H9 (cell line): ENCODE data around the gene RNF126. TPM values are rescaled to one million over a fixed set of nuclear protein-coding genes. Genes with fewer than 3 reads are reported as not detected.

Experiments
- DNase-seq: peaks from one replicate; pipeline ENCODE4 v3.0.0-alpha.2; 2017
- H2AFZ ChIP-seq: one replicate; pipeline ENCODE4 v1.6.1; 2013; ENCODE audit warnings: mild to moderate bottlenecking, low read length, control low read depth, moderate library complexity
- H2AK5ac ChIP-seq: 2 replicates; pipeline ENCODE4 v1.6.1; 2013; ENCODE audit warnings: low read length, control low read depth, mixed read lengths; ENCODE audit not compliant: insufficient read length
- H2BK120ac ChIP-seq: one replicate; pipeline ENCODE4 v1.6.1; 2013; ENCODE audit warnings: low read depth, mild to moderate bottlenecking, low read length, control low read depth, inconsistent platforms; ENCODE audit not compliant: poor library complexity, severe bottlenecking
- H2BK12ac ChIP-seq: 2 replicates; pipeline ENCODE4 v1.6.1; 2013; ENCODE audit warnings: low read length, control low read depth, mixed read lengths, low read depth; ENCODE audit not compliant: insufficient read length
- H2BK15ac ChIP-seq: 2 replicates; pipeline ENCODE4 v1.6.1; 2013; ENCODE audit warnings: low read depth, low read length, control low read depth
- H2BK20ac ChIP-seq: one replicate; pipeline ENCODE4 v1.6.1; 2013; ENCODE audit warnings: low read depth, mild to moderate bottlenecking, low read length, control low read depth, inconsistent platforms; ENCODE audit not compliant: poor library complexity, severe bottlenecking
- H2BK5ac ChIP-seq: 2 replicates; pipeline ENCODE4 v1.6.1; 2013; ENCODE audit warnings: low read length, control low read depth, mixed read lengths; ENCODE audit not compliant: insufficient read length
- H3K14ac ChIP-seq: 2 replicates; pipeline ENCODE4 v1.6.1; 2013; ENCODE audit warnings: low read length, control low read depth; ENCODE audit not compliant: insufficient read depth
- H3K18ac ChIP-seq: 2 replicates; pipeline ENCODE4 v1.6.1; 2013; ENCODE audit warnings: low read depth, mild to moderate bottlenecking, mixed read lengths, low read length, control low read depth; ENCODE audit not compliant: insufficient read length
- H3K23ac ChIP-seq: 2 replicates; pipeline ENCODE4 v1.6.1; 2013; ENCODE audit warnings: low read length, control low read depth, mixed read lengths, low read depth; ENCODE audit not compliant: insufficient read length
- H3K23me2 ChIP-seq: 2 replicates; pipeline ENCODE4 v1.6.1; 2013; ENCODE audit warnings: low read depth, mild to moderate bottlenecking, mixed read lengths, low read length, control low read depth; ENCODE audit not compliant: insufficient read length, poor library complexity, severe bottlenecking
- H3K27ac ChIP-seq: 2 replicates; pipeline ENCODE4 v1.5.1; 2013; ENCODE audit warnings: low read length, control low read depth, mixed read lengths, low read depth; ENCODE audit not compliant: insufficient read length
- H3K27me3 ChIP-seq: 2 replicates; pipeline ENCODE4 v1.6.1; 2013; ENCODE audit warnings: low read length, control low read depth, inconsistent platforms; ENCODE audit not compliant: insufficient read depth
- H3K4ac ChIP-seq: 2 replicates; pipeline ENCODE4 v1.6.1; 2013; ENCODE audit warnings: low read depth, mild to moderate bottlenecking, control low read depth, inconsistent platforms, low read length, moderate library complexity
- H3K4me1 ChIP-seq: 2 replicates; pipeline ENCODE4 v1.6.1; 2013; ENCODE audit warnings: low read length, control low read depth, inconsistent platforms; ENCODE audit not compliant: insufficient read depth
- H3K4me2 ChIP-seq: 2 replicates; pipeline ENCODE4 v1.6.1; 2013; ENCODE audit warnings: low read length, control low read depth, mixed read lengths; ENCODE audit not compliant: insufficient read length, insufficient read depth
- H3K56ac ChIP-seq: 2 replicates; pipeline ENCODE4 v1.6.1; 2013; ENCODE audit warnings: low read depth, mild to moderate bottlenecking, mixed read lengths, low read length, control low read depth; ENCODE audit not compliant: insufficient read length
- H3K79me1 ChIP-seq: 2 replicates; pipeline ENCODE4 v1.6.1; 2013; ENCODE audit warnings: low read depth, mild to moderate bottlenecking, moderate library complexity, low read length, control low read depth, inconsistent platforms; ENCODE audit not compliant: insufficient read depth, poor library complexity, severe bottlenecking
- H3K79me2 ChIP-seq: 2 replicates; pipeline ENCODE4 v1.6.1; 2013; ENCODE audit warnings: low read length, control low read depth, inconsistent platforms; ENCODE audit not compliant: insufficient read depth
- H3K9ac ChIP-seq: 2 replicates; pipeline ENCODE4 v1.6.1; 2013; ENCODE audit warnings: low read length, control low read depth, mixed read lengths; ENCODE audit not compliant: insufficient read length; ENCODE audit errors: extremely low read depth
- H3K9me3 ChIP-seq: one replicate; pipeline ENCODE4 v1.6.1; 2013; ENCODE audit warnings: low read depth, low read length, inconsistent platforms; ENCODE audit not compliant: control insufficient read depth
- H3T11ph ChIP-seq: one replicate; pipeline ENCODE4 v1.6.1; 2013; ENCODE audit warnings: mild to moderate bottlenecking, low read length, control low read depth, inconsistent platforms
- H4K20me1 ChIP-seq: one replicate; pipeline ENCODE4 v1.6.1; 2013; ENCODE audit not compliant: control insufficient read depth, insufficient read length, insufficient read depth
- H4K5ac ChIP-seq: 2 replicates; pipeline ENCODE4 v1.6.1; 2013; ENCODE audit warnings: low read depth, mild to moderate bottlenecking, mixed read lengths, low read length, control low read depth; ENCODE audit not compliant: insufficient read length
- H4K8ac ChIP-seq: replicated peaks from 2 replicates; pipeline ENCODE4 v1.6.1; 2013; ENCODE audit warnings: low read length, control low read depth, mixed read lengths, low read depth; ENCODE audit not compliant: insufficient read length
- H4K91ac ChIP-seq: 2 replicates; pipeline ENCODE4 v1.6.1; 2013; ENCODE audit warnings: low read depth, mild to moderate bottlenecking, moderate library complexity, mixed read lengths, low read length, control low read depth; ENCODE audit not compliant: insufficient read length
- H3K27ac Mint-ChIP-seq, 3 experiments: 2 replicates in 2 of 3; 3 replicates in 1 of 3; pipeline ENCODE4 v1.8.0; 2020 to 2021; ENCODE audit warnings: mixed read lengths in 3 of 3, mild to moderate bottlenecking in 1 of 3, moderate library complexity in 1 of 3
- H3K27me3 Mint-ChIP-seq: 2 replicates; pipeline ENCODE4 v1.8.0; 2021; ENCODE audit warnings: low read depth, mild to moderate bottlenecking, moderate library complexity, mixed read lengths
- H3K36me3 Mint-ChIP-seq, 3 experiments: 2 replicates in 2 of 3; 3 replicates in 1 of 3; pipeline ENCODE4 v1.8.0; 2020 to 2021; ENCODE audit warnings: low read depth in 3 of 3, mixed read lengths in 3 of 3; ENCODE audit not compliant: insufficient read depth in 1 of 3
- H3K4me1 Mint-ChIP-seq, 2 experiments: 2 replicates each; pipeline ENCODE4 v1.8.0; 2020; ENCODE audit warnings: mixed read lengths in 2 of 2
- H3K4me3 Mint-ChIP-seq, 2 experiments: 2 replicates in 1 of 2; 3 replicates in 1 of 2; pipeline ENCODE4 v1.8.0; 2020 to 2021; ENCODE audit warnings: mild to moderate bottlenecking in 2 of 2, mixed read lengths in 2 of 2, moderate library complexity in 1 of 2
- H3K9me3 Mint-ChIP-seq, 2 experiments: 2 replicates in 1 of 2; 3 replicates in 1 of 2; pipeline ENCODE4 v1.8.0; 2020; ENCODE audit warnings: mild to moderate bottlenecking in 2 of 2, mixed read lengths in 2 of 2, moderate library complexity in 1 of 2
- WGBS: extraction: QIAGEN DNeasy Blood & Tissue Kit; methylation state at CpG from one replicate; pipeline ENCODE4 v1.1.7; 2013; ENCODE audit warnings: missing lambda C conversion rate, low lambda C conversion rate, mixed read lengths; ENCODE audit not compliant: insufficient read length; ENCODE audit errors: extremely low coverage; 5-methylcytosine and 5-hydroxymethylcytosine counted together
- total RNA-seq: library from RNA; stranded (reverse); gene quantifications from 2 replicates; pipeline ENCODE4 v1.2.1, GENCODE V29; 2021
- TF ChIP-seq, protein P1 (sequence below): fragments of 200-600 bp; sonication (generic); conservative IDR thresholded peaks from 3 replicates; pipeline ENCODE4 v1.8.0; 2021; ENCODE audit warnings: antibody characterized with exemption, mild to moderate bottlenecking

Gene RNF126
- total RNA-seq, 1 experiment from 2014 or later = 81.9 TPM

DNA sequence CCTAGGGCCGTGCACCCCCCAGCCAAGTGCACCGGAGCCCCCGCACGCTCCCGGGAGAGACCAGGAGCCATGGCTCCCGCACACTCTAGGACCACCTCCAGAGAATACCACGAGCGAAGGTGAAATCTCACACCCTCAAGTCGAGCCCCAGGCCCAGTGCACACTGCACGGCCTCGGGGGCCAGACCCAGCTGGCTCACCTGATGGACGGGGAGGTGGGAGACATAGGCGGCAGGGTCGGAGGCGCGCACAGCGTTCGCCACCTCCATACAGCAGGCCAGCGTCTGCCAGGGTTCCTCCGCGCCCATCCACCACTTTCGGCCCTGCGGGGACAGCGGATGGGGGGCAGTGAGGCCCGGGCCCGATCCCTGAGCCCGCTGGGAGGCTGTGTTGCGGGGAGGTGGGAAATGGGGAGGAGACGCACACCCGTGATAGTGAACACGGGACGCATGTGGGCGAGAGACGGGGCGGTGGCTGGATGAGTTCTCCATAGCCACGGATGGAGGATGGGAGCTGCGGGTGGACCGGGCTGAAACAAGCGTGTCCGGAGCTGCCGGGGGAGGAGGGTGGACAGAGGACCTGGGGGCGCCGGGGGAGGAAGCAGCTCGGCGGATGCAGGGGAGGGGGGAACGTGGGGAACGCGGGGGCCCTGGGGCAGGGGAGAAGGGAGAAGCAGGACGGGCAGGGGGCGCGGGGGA, 42.7 kb downstream of the RNF126 start:
- H3K27me3 ChIP-seq = no peaks in the 10 kb centered on the region
- H3K9ac ChIP-seq = no peak overlapping the region
- H4K8ac ChIP-seq = no peak overlapping the region
- H3K27ac ChIP-seq = no peak overlapping the region
- no peak overlapping the region for H2AK5ac ChIP-seq
- Mint-ChIP-seq H3K36me3 (peaks cover 24 to 55% (median 41%) of the 10 kb centered on the region in 3 experiments), H3K4me1 (no peaks in the 10 kb centered on the region), H3K27ac (no peak overlapping the region), H3K9me3 (no peaks in the 10 kb centered on the region), H3K27me3 (no peaks in the 10 kb centered on the region), H3K4me3 (no peak overlapping the region)
- no peak overlapping the region for H2BK12ac ChIP-seq
- no peak overlapping the region for H2BK20ac ChIP-seq
- DNase-seq = no peak
- TF ChIP-seq, protein P1, sequence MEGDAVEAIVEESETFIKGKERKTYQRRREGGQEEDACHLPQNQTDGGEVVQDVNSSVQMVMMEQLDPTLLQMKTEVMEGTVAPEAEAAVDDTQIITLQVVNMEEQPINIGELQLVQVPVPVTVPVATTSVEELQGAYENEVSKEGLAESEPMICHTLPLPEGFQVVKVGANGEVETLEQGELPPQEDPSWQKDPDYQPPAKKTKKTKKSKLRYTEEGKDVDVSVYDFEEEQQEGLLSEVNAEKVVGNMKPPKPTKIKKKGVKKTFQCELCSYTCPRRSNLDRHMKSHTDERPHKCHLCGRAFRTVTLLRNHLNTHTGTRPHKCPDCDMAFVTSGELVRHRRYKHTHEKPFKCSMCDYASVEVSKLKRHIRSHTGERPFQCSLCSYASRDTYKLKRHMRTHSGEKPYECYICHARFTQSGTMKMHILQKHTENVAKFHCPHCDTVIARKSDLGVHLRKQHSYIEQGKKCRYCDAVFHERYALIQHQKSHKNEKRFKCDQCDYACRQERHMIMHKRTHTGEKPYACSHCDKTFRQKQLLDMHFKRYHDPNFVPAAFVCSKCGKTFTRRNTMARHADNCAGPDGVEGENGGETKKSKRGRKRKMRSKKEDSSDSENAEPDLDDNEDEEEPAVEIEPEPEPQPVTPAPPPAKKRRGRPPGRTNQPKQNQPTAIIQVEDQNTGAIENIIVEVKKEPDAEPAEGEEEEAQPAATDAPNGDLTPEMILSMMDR = no peak
- no peaks in the 10 kb centered on the region for H4K20me1 ChIP-seq
- H2BK15ac ChIP-seq = no peak overlapping the region
- H4K5ac ChIP-seq = no peak overlapping the region
- H3K23me2 ChIP-seq = no peaks in the 10 kb centered on the region
- no CpG with 5 or more reads among the region's 51 CpGs for WGBS
- H3K56ac ChIP-seq = no peak overlapping the region
- no peaks in the 10 kb centered on the region for H3K9me3 ChIP-seq
- H3K4me2 ChIP-seq = no peak overlapping the region
- H3K79me1 ChIP-seq = no peaks in the 10 kb centered on the region
- no peak overlapping the region for H2AFZ ChIP-seq
- H3T11ph ChIP-seq = no peak overlapping the region
- no peak overlapping the region for H3K4ac ChIP-seq
- H3K23ac ChIP-seq = no peak overlapping the region
- no peak overlapping the region for H4K91ac ChIP-seq
- H2BK5ac ChIP-seq = no peak overlapping the region
- H2BK120ac ChIP-seq = no peak overlapping the region
- no peak overlapping the region for H3K18ac ChIP-seq
- no peaks in the 10 kb centered on the region for H3K4me1 ChIP-seq
- H3K79me2 ChIP-seq = no peaks in the 10 kb centered on the region
- no peak overlapping the region for H3K14ac ChIP-seq
